Heart right ventricle (tissue), 16 donors: ENCODE data around the gene GNG2. TPM values are rescaled to one million over a fixed set of nuclear protein-coding genes. Genes with fewer than 3 reads are reported as not detected.

Source experiments
- ATAC-seq, 8 donors: fragments of 200-7000 bp; cut with Tn5 transposase; one replicate each; pipeline ENCODE4 v1.9.1; 2020; ENCODE audit warnings: mild to moderate bottlenecking in 8 of 8, moderate library complexity in 8 of 8, moderate number of reproducible peaks in 1 of 8
- DNase-seq, 2 donors: peaks; one replicate each; pipeline ENCODE4 v3.0.0-alpha.2; 2020
- H3K27ac ChIP-seq, 10 donors: fragments of 200-600 bp; sonication (generic) in 2 of 10; one replicate each; pipeline versions ENCODE4 v1.5.0 to v1.8.0; 2020 to 2022; ENCODE audit warnings: mild to moderate bottlenecking in 3 of 10
- H3K27me3 ChIP-seq, 7 donors: fragments of 200-600 bp; one replicate each; pipeline ENCODE4 v1.8.0; 2021 to 2022; ENCODE audit warnings: mild to moderate bottlenecking in 2 of 7
- H3K36me3 ChIP-seq, 9 donors: fragments of 200-600 bp; sonication (generic) in 1 of 9; one replicate each; pipeline versions ENCODE4 v1.5.0 to v1.8.0; 2020 to 2022; ENCODE audit warnings: mild to moderate bottlenecking in 2 of 9
- H3K4me1 ChIP-seq, 9 donors: fragments of 200-600 bp; sonication (generic) in 1 of 9; one replicate each; pipeline versions ENCODE4 v1.5.0 to v1.8.0; 2020 to 2022; ENCODE audit warnings: mild to moderate bottlenecking in 4 of 9
- H3K4me3 ChIP-seq, 10 donors: fragments of 200-600 bp; sonication (generic) in 2 of 10; one replicate each; pipeline versions ENCODE4 v1.5.0 to v1.8.0; 2020 to 2022; ENCODE audit warnings: mild to moderate bottlenecking in 7 of 10, moderate library complexity in 2 of 10
- H3K9me3 ChIP-seq, 11 donors: fragments of 200-600 bp in 10 of 11; sonication (generic) in 2 of 11; one replicate each; pipeline versions ENCODE4 v1.5.0 to v1.8.0; 2013 to 2022; ENCODE audit warnings: mild to moderate bottlenecking in 2 of 11, control low read depth in 1 of 11, moderate library complexity in 1 of 11
- CTCF ChIP-seq, 9 donors: fragments of 200-600 bp; sonication (generic) in 2 of 9; IDR thresholded peaks; one replicate each; pipeline versions ENCODE4 v1.5.0 to v1.8.0; 2021 to 2022; ENCODE audit warnings: antibody characterized with exemption in 9 of 9, mild to moderate bottlenecking in 5 of 9, moderate library complexity in 1 of 9
- WGBS, 2 donors: extraction: QIAGEN DNeasy Blood & Tissue Kit; methylation state at CpG; one replicate each; pipeline ENCODE4 v1.1.7; 2013; ENCODE audit warnings: inconsistent platforms in 1 of 2; 5-methylcytosine and 5-hydroxymethylcytosine counted together
- intact Hi-C, 10 donors: fragments of 100-400 bp; cut with DNase I; formaldehyde crosslinking; loops; one replicate each; pipeline versions ENCODE4 v1.11.1 to v1.14.2; 2022
- polyA plus RNA-seq, 2 donors: library from polyadenylated mRNA; stranded (reverse); fragments of 200-250 nt; gene quantifications; one replicate each; pipeline ENCODE4 v1.2.3, GENCODE V29; 2013
- total RNA-seq, 10 donors: library from RNA; stranded (reverse); fragmentation: NEBNext Ultra II Directional in 3 of 10; extraction: Animal tissue kit (Norgen Biotek cat#: 25700) in 3 of 10; gene quantifications; one replicate each; pipeline versions ENCODE4 v1.2.1 to v1.2.4, GENCODE V29; 2021 to 2023
- donor health status: Arrhythmogenic right ventricular cardiomyopathy.
- donor health status: ischemic (EF 13 %, LVEDD 7.1; RV severe dilation, severe dysfunction).
- donor health status: healthy with polysubstance abuse.
- donor health status: DM: no; HTN: yes; CAD: no.
- donor health status: DM: no; HTN: no; CAD: no.
- donor health status: ischemic (EF 25% LVEDD 6.9; RV normal size, moderate dysfunction).
- donor health status: ischemic (EF 25% LVEDD 5.7; RV mildly dilated, moderate dysfunction).
- donor health status: healthy.
- donor health status: DM: yes; HTN: yes; CAD: no.
- donor health status: Ischemic cardiomyopathy.
- donor health status: ischemic (EF 35%, LVEDD 5.7; RV mildly dilated, moderate dysfunction).
- donor health status: nonischemic (EF 11% LVEDD 7.7; RV severe dilation, severe dysfunction).
- donor health status: DM: yes; HTN: yes; CAD: no.
- donor health status: PGD.
- donor health status: ischemic (EF 29% LVEDD 5.4; RV normal size, mild dysfunction).
- donor health status: nonischemic (EF 23%, LVEDD 6.1; RV moderate dilation, normal function).

Gene GNG2
- total and polyA plus RNA-seq, 12 donors = 3.6 to 20.6 (median 7.2) TPM

DNA sequence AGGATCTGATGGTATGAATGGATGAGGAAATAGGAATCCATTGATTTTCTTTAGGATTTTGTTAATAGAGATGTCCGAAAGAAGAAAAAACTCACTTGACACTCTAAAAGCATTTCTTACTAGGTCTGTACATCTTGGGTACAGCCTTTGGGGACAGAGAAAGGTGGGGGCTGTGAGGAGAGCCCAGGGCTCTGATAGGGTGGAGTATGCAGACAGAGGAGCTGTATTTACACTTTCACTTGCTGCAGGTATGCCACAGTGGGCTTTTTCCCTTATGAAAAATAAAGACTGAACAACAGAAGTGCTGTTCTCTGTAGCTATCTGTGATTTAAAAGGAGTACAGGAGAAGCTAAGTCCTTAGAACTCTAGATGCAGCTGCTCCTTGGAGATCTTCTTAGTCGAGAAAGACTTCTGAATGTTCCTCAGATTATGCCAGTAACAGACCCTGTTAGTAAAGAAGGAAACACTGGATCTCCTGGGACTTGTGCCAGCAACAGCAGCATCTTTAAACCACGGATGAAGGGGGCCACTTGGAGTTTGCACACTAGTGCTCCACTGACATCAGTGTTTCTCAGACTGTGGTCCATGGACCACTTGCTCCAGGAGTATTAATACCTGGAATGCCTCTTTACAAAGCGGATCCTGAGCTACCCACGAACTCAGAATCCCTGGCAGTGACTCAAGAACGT lies 109.6 kb downstream of the GNG2 start:
- H3K36me3 ChIP-seq = peaks cover 0 to 11% (median 0%) of the 10 kb centered on the region in 9 donors
- no peak overlapping the region for H3K4me3 ChIP-seq
- no peaks in the 10 kb centered on the region for H3K9me3 ChIP-seq
- TF ChIP-seq CTCF (IDR thresholded peaks at IDR 0.05) = no peak
- ATAC-seq = no peak
- H3K4me1 ChIP-seq = no peaks in the 10 kb centered on the region
- peaks cover 0 to 4% (median 0%) of the 10 kb centered on the region in 7 donors for H3K27me3 ChIP-seq
- intact Hi-C loops = loop anchor here in 8 of 10 donors (10.0 kb wide), 4 partner anchors 105 to 685 kb away; partner anchors contain the start of gene GNG2 (in 6 of the 8)
- no peak overlapping the region for H3K27ac ChIP-seq
- 68 to 71% methylated on average over 6 of the region's 6 CpGs for WGBS, 2 donors
- no peak for DNase-seq

- 97 to 98% methylated on average over 7 of the region's 7 CpGs for WGBS, 2 donors
- H3K4me3 ChIP-seq = no peak overlapping the region
- ATAC-seq = no peak
- intact Hi-C loops = loop anchor here in 8 of 10 donors (10.0 kb wide), 4 partner anchors 108 to 688 kb away; partner anchors contain the start of gene GNG2 (in 6 of the 8)
- TF ChIP-seq CTCF (IDR thresholded peaks at IDR 0.05) = no peak
- no peaks in the 10 kb centered on the region for H3K27me3 ChIP-seq
- H3K36me3 ChIP-seq = no peaks in the 10 kb centered on the region
- DNase-seq = no peak
- no peak overlapping the region for H3K27ac ChIP-seq
- no peaks in the 10 kb centered on the region for H3K4me1 ChIP-seq
- no peaks in the 10 kb centered on the region for H3K9me3 ChIP-seq
Observed at GRCh38 chr14:51972566-51972965, 112.2 kb downstream of the GNG2 start.

DNA sequence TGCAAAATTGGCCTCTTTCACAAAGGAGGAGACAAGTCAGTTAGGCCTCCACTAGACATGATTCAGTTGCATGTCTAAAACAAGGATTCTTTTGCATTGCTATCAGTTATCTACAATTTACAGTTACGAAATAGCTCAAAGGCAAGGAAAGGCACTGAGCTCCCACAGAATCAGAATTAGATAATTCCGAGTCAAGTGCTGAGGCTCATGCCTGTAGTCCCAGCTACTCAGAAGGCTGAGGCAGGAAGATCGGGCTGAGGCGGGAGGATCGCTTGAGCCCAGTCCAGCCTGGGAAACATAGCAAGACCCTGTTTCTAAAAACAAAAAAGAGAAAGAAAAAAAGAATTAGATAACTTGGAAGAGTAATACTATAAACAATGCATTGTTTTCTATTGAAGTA lies 116.7 kb downstream of the GNG2 start:
- Histone ChIP-seq H3K9me3 (no peaks in the 10 kb centered on the region), H3K4me1 (peaks cover 0 to 17% (median 0%) of the 10 kb centered on the region in 9 donors), H3K27me3 (no peaks in the 10 kb centered on the region), H3K4me3 (no peak overlapping the region), H3K27ac (no peak overlapping the region), H3K36me3 (no peaks in the 10 kb centered on the region)
- 83 to 84% methylated on average over 5 of the region's 5 CpGs for WGBS, 2 donors
- TF ChIP-seq CTCF (IDR thresholded peaks at IDR 0.05) = no peak
- intact Hi-C loops = loop anchor here in 9 of 10 donors (5.0 to 10.0 kb wide), 7 partner anchors 112 to 695 kb away; partner anchors contain the start of gene GNG2 (in 8 of the 9)
- ATAC-seq = no peak
- no peak for DNase-seq

- no peaks in the 10 kb centered on the region for H3K36me3 ChIP-seq
- H3K4me1 ChIP-seq = peaks cover 0 to 17% (median 0%) of the 10 kb centered on the region in 9 donors
- WGBS, 2 donors = 33 to 35% methylated on average over 2 of the region's 2 CpGs
- H3K4me3 ChIP-seq = no peak overlapping the region
- peaks cover 0 to 1% (median 0%) of the 10 kb centered on the region in 11 donors for H3K9me3 ChIP-seq
- DNase-seq = no peak
- no peaks in the 10 kb centered on the region for H3K27me3 ChIP-seq
- H3K27ac ChIP-seq = peak overlapping the region in 5 of 10 donors; percentile 24 to 61 (median 41)
- intact Hi-C loops = loop anchor here in 9 of 10 donors (2.0 to 10.0 kb wide), 9 partner anchors 114 to 696 kb away; partner anchors contain the start of gene GNG2 (in 8 of the 9)
- ATAC-seq = peak; percentile 12 to 50 (median 26)
- no peak for TF ChIP-seq CTCF (IDR thresholded peaks at IDR 0.05)
Observed at GRCh38 chr14:51978681-51979085, 118.3 kb downstream of the GNG2 start.
